ENCODE results near the gene SOST. TPM values are rescaled to one million over a fixed set of nuclear protein-coding genes. Genes with fewer than 3 reads are reported as not detected.

The SOST gene
- total RNA-seq, 1 donor from 2014 or later, result not detected

DNA sequence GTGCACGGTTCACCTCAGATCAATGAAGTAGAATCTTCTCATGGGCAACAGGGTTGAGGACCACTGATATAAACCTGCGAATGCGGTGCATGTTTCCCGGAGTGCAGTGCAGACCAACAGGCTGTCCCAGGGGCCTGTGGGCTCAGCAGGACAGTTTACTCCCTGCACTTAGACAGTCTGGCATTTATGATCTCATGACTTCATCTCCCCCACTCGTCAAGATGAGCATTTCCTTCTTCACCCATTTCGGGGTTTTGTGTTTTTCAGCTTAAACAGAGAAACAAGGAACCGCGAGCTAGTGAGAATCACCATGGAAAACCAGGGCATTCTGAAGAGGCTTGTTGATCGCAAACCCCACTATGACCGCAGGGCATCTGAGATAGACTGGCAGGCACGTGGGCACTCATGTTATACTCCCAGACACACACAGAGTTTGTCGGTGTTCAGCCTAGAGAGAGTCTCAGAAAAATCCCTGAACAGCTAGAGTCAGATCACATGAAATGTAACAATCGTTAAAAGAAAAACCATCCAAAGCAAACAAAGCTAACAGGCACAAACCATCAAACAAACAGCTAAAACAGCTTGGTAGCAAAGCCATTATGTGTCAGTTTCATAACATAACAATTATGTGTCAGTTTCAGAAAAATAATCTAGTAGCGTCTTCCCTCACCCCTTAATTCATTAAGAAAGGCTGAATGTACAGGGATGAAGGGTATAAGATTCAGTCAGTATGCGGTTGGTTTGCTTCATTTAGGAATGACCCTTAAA lies 24.5 kb upstream of the SOST start:
- Mint-ChIP-seq H3K36me3 (ENCODE audit: low read depth) (no peaks in the 10 kb centered on the region), H3K4me3 (ENCODE audit: unreplicated experiment) (no peak overlapping the region), H3K4me1 (ENCODE audit: low read depth) (peaks cover 18% of the 10 kb centered on the region), H3K27me3 (ENCODE audit: low read depth) (no peaks in the 10 kb centered on the region), H3K9me3 (ENCODE audit: low read depth) (no peaks in the 10 kb centered on the region), H3K27ac (ENCODE audit: unreplicated experiment) (no peak overlapping the region)
- TF ChIP-seq, protein P1, sequence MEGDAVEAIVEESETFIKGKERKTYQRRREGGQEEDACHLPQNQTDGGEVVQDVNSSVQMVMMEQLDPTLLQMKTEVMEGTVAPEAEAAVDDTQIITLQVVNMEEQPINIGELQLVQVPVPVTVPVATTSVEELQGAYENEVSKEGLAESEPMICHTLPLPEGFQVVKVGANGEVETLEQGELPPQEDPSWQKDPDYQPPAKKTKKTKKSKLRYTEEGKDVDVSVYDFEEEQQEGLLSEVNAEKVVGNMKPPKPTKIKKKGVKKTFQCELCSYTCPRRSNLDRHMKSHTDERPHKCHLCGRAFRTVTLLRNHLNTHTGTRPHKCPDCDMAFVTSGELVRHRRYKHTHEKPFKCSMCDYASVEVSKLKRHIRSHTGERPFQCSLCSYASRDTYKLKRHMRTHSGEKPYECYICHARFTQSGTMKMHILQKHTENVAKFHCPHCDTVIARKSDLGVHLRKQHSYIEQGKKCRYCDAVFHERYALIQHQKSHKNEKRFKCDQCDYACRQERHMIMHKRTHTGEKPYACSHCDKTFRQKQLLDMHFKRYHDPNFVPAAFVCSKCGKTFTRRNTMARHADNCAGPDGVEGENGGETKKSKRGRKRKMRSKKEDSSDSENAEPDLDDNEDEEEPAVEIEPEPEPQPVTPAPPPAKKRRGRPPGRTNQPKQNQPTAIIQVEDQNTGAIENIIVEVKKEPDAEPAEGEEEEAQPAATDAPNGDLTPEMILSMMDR (IDR thresholded peaks at IDR 0.05), result no peak
- no peak for DNase-seq (ENCODE audit: low spot score)

DNA sequence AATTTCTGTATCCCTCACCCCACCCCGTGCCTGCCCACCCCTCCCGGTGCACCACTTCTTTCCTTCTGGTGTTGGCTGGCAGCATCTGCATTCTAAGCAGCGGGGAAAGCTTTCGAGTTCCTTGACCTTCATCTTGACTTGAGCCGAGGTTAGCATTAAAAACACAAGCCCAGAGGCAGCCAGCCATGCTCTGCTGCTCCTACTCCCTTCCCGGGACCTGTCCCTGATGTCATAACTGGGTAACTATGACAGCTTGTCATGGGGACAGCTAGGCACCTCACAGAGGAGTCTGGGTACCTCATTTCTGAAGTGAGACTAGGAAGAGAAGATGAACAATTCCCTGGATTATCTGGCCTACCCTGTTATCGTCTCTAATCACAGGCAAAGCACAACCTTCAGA lies 21.5 kb upstream of the SOST start, which contains the start of gene CFAP97D1:
TSS of gene CFAP97D1 (plus strand) at position 301 of the 400 bp plus-strand sequence. CDS start at position 329, 28 bp downstream.
- Mint-ChIP-seq H3K27me3 (ENCODE audit: low read depth) (no peaks in the 10 kb centered on the region), H3K36me3 (ENCODE audit: low read depth) (peaks cover 2% of the 10 kb centered on the region), H3K4me3 (ENCODE audit: unreplicated experiment) (peak within 1 kb of the TSS; percentile 76), H3K9me3 (ENCODE audit: low read depth) (no peaks in the 10 kb centered on the region), H3K27ac (ENCODE audit: unreplicated experiment) (peak within 1 kb of the TSS; percentile 36), H3K4me1 (ENCODE audit: low read depth) (peaks cover 35% of the 10 kb centered on the region)
- DNase-seq (ENCODE audit: low spot score), result no peak
- TF ChIP-seq, protein P1 (IDR thresholded peaks at IDR 0.05), result no peak

DNA sequence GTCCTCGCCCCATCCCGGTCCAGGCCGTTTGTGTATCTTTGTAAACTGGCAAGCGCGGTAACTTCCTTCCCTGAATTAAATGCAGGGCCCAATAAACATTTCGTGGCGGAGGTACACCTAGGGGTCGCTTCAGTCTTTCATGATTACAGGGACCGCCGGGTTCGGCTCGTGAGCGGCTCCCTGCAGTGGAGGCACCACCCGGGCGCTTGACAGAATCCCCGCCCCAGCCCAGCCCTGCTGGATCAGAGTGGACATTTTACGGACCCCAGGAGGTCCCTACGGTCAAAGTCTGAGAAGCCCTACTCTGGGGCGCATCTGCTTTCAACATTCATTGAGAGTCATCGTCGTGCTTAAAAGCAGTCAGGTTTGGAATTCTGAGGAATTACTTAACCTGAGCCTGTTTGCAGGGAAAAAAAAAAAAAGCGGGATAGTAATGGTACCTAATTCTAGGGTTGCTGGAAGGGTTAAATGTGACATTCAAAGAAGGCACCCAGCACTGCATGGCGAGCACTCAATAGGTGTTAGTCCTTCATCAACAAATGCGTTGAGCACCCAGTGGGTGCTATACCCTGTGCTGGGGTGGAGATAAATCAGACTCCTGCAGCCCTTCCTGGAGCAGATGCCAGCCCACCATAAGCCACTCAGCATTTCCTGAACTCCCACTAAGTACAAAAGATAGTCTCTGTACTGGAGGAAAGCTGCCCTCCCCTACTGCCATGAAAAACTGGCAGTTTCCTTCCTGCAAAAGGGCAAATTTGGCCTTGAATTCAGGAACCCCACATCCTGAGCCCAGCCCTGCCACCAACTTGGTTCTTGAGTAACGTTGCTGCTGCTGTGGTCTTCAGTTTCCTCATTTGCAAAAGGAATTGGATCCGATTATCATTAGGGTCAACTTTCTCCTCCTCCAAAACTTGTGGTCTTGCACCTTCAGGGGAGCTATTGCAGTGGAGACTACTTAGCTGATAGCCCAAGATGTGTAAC lies 20.8 kb upstream of the SOST start:
- Mint-ChIP-seq H3K27ac (ENCODE audit: unreplicated experiment) (peak overlapping the region; percentile 36), H3K9me3 (ENCODE audit: low read depth) (no peaks in the 10 kb centered on the region), H3K36me3 (ENCODE audit: low read depth) (peaks cover 5% of the 10 kb centered on the region), H3K4me3 (ENCODE audit: unreplicated experiment) (peak overlapping the region; percentile 76), H3K4me1 (ENCODE audit: low read depth) (peaks cover 30% of the 10 kb centered on the region), H3K27me3 (ENCODE audit: low read depth) (no peaks in the 10 kb centered on the region)
- TF ChIP-seq, protein P1 (IDR thresholded peaks at IDR 0.05), result peak; percentile 32
- no peak for DNase-seq (ENCODE audit: low spot score)

DNA sequence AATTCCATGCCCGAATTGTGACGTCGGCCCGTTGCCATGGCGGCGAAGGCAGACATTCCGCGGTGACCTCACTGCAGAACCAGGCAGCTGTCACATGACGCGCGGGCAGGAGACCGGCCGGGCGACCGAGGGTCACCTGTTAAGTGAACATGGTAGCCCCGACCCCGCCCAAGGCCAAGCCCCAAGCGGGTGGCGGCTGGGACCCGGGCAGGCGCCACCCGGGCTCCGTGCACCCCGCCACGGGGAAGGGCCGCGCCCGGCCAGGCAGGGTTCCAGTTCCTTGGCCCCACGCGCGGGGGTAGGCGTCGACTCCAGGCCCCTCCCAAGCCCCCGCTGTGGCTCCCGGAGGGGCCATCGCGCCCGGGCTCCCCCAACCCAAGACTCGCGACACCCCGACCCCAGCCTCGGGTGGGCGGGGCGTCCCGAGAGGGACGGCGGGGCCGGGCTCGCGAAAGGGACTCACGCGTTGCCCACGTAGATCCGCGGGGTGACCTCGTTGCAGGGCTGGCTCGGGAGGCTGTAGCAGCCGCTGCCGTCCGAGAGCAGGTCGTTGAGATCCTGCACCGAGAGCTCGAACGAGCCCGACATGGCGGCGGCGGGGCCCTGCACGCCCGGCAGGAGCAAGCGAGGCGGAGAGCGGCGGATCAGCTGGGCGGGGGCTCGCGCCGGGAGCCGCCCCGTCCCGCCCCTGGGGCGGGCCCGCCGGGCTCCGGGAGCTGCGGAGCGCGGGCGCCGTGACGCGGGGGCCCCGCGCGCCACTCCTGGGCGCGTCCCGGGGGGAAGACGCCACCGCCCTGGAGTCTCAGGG lies 19.9 kb upstream of the SOST start, which contains the start of gene DUSP3:
TSS of gene DUSP3 (minus strand) at position 641 of the 808 bp plus-strand sequence. CDS start at position 588, 53 bp downstream.
- Mint-ChIP-seq H3K4me1 (ENCODE audit: low read depth) (peaks cover 22% of the 10 kb centered on the region), H3K27me3 (ENCODE audit: low read depth) (no peaks in the 10 kb centered on the region), H3K36me3 (ENCODE audit: low read depth) (peaks cover 12% of the 10 kb centered on the region), H3K9me3 (ENCODE audit: low read depth) (no peaks in the 10 kb centered on the region), H3K4me3 (ENCODE audit: unreplicated experiment) (peak within 1 kb of the TSS; percentile 81), H3K27ac (ENCODE audit: unreplicated experiment) (peak within 1 kb of the TSS; percentile 91)
- TF ChIP-seq, protein P1 (IDR thresholded peaks at IDR 0.05), result no peak
- peak; percentile 97 for DNase-seq (ENCODE audit: low spot score)

Measured in chondrocyte (in vitro differentiated cells).